Measurements from ENCODE around the gene DGKD. TPM values are rescaled to one million over a fixed set of nuclear protein-coding genes. Genes with fewer than 3 reads are reported as not detected.

Gene DGKD
- total RNA-seq, 1 donor from 2014 or later, result 69.3 TPM

- H3K4me3 ChIP-seq, result no peak overlapping the region
- no peak overlapping the region for H3K27ac ChIP-seq
- H3K4me1 ChIP-seq, result peaks cover 18% of the 10 kb centered on the region
- DNase-seq (no peak), ATAC-seq (no peak)
- intact Hi-C loops (cut with DNase I), result no loop called here
- H3K9me3 ChIP-seq, result no peaks in the 10 kb centered on the region
- no peaks in the 10 kb centered on the region for H3K36me3 ChIP-seq
- no peaks in the 10 kb centered on the region for H3K27me3 ChIP-seq (ENCODE audit: low read depth)
- TF ChIP-seq CTCF (IDR thresholded peaks at IDR 0.05), result no peak
Measured at GRCh38 chr2:233361297-233361696, 7.0 kb downstream of the DGKD start.

- Histone ChIP-seq H3K27me3 (ENCODE audit: low read depth) (no peaks in the 10 kb centered on the region), H3K36me3 (no peaks in the 10 kb centered on the region), H3K9me3 (no peaks in the 10 kb centered on the region), H3K4me3 (no peak overlapping the region), H3K27ac (no peak overlapping the region), H3K4me1 (peaks cover 4% of the 10 kb centered on the region)
- intact Hi-C loops (cut with DNase I), result no loop called here
- no peak for TF ChIP-seq CTCF (IDR thresholded peaks at IDR 0.05)
- DNase-seq (no peak), ATAC-seq (no peak)
Measured at GRCh38 chr2:233362742-233363141, 8.4 kb downstream of the DGKD start.

- H3K27ac ChIP-seq, result no peak overlapping the region
- no peaks in the 10 kb centered on the region for H3K36me3 ChIP-seq
- no peak for ATAC-seq
- no peaks in the 10 kb centered on the region for H3K9me3 ChIP-seq
- no peaks in the 10 kb centered on the region for H3K27me3 ChIP-seq (ENCODE audit: low read depth)
- intact Hi-C loops (cut with DNase I), result no loop called here
- DNase-seq, result no peak
- no peak overlapping the region for H3K4me3 ChIP-seq
- H3K4me1 ChIP-seq, result no peaks in the 10 kb centered on the region
- TF ChIP-seq CTCF (IDR thresholded peaks at IDR 0.05), result no peak
Measured at GRCh38 chr2:233363744-233364235, 9.5 kb downstream of the DGKD start.

- intact Hi-C loops (cut with DNase I), result no loop called here
- Histone ChIP-seq H3K27ac (no peak overlapping the region), H3K36me3 (no peaks in the 10 kb centered on the region), H3K27me3 (ENCODE audit: low read depth) (no peaks in the 10 kb centered on the region), H3K4me1 (no peaks in the 10 kb centered on the region), H3K4me3 (no peak overlapping the region), H3K9me3 (no peaks in the 10 kb centered on the region)
- ATAC-seq, result no peak
- no peak for DNase-seq
- no peak for TF ChIP-seq CTCF (IDR thresholded peaks at IDR 0.05)
Measured at GRCh38 chr2:233365861-233366520, 11.7 kb downstream of the DGKD start.

GRCh38 chr2:233367586-233367985 is 13.3 kb downstream of the DGKD start:
- DNase-seq, result no peak
- Histone ChIP-seq H3K36me3 (peaks cover 6% of the 10 kb centered on the region), H3K27ac (no peak overlapping the region), H3K4me1 (no peaks in the 10 kb centered on the region), H3K9me3 (no peaks in the 10 kb centered on the region), H3K27me3 (ENCODE audit: low read depth) (no peaks in the 10 kb centered on the region), H3K4me3 (no peak overlapping the region)
- TF ChIP-seq CTCF (IDR thresholded peaks at IDR 0.05), result no peak
- ATAC-seq, result no peak
- intact Hi-C loops (cut with DNase I), result no loop called here

Data from lower lobe of right lung (tissue), 2 donors.